ENCODE results near the gene POU6F2.
"Not testable (repeated sequence)": the region's sequence is repeated elsewhere in the genome, so short reads cannot be mapped to it uniquely, and the experiment has no call there.

Gene POU6F2

GRCh38 chr7:39133088-39133487, 155.4 kb downstream of the POU6F2 start:
- no peak for DNase-seq

GRCh38 chr7:39137480-39137879, 159.8 kb downstream of the POU6F2 start:
- no peak for DNase-seq

DNA sequence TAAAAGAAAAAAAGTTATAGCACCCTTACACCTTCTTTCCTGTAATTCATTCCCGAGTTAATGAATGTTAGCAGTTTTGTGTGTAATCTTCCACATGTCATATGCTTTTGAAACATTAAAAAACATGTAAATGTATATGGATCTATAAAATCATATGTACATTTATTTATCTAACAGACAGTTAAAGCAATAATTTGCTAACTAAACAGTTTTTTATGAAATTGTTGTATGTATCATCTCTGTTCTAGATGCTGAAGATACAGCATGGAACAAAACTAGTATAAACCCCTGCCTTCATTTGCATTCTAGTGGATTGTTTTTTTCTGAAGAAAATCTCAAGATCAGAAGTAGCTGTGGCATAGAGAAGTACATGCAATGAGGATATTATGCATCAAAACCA, 165.0 kb downstream of the POU6F2 start:
- no peak for DNase-seq

DNA sequence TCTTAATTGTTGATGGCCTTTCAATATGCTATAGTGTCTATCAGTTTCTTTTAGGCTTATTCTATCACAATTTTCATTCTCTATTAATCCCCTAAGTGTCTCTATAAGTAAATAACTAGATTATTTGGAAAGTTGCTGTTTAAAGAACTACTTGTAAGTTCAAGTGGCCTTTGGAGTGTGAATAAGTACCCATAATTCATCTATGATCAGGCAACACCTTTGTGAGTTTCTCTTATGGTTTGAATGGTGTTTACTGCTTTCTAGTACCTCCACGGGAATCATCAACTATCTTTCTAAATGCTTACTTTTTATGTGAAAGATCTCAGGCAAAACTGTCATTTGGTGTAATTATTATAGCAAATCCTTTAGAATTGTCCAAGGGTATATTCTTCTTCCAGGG, 166.7 kb downstream of the POU6F2 start:
- DNase-seq, result no peak

GRCh38 chr7:39145283-39145682, 167.6 kb downstream of the POU6F2 start:
- no peak for DNase-seq

DNA sequence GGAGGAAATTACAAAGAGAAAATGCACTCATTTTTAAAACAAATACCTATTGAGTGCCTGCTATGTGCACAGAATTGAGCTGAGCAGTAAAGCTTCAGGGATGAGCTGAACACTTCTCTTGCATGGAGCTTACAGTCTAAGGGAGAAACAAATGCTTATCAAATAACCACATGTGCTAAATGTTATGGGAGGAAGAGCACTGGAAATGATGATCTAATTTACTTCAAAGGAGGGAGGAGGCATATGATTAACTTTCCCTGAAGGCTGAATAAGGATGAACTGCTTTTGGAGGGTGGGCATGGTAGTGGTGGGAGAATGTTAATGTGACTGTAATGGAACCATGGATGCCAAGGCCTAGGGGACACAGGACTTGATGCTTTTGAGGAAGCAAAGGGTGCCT, 168.2 kb downstream of the POU6F2 start:
- DNase-seq, result no peak

DNA sequence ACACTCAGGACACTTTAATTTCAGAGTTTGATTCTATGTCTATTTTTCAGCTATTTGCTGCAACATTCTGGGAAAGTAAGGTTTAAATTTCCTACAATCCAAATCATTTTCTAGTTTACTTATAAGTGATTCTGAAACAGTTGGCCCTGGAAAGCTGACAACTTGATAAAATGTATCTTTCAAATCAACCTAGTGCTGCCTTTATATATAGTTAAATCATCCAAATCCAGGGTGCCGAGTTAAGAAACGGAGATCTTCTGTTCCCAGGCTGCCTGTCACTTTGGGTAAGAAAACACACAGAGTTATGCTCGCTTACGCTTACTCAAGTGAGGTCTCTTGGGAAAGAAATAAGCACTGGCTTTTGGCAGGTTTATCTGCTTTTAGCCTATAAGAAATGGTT, 175.0 kb downstream of the POU6F2 start:
- no peak for DNase-seq

GRCh38 chr7:39153113-39153512, 175.4 kb downstream of the POU6F2 start:
- no peak for DNase-seq

DNA sequence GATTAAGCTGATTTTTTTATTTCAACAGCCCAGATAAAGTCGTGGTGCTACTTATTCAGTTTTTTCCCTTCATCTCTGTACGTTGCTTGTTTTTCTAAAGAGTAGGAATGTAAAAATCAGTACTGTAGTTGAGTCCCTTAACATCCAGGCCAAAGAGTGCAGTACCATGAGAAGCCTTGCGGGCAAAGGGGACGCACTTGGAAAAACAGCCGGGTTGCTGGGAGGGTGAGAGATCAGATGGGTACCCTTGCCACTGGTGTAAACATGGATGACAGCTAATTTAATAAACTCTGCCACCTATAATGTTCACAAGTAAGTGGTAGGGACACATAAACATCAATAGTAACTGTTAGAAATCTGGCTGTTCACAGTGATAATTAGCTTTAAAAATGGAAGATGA, 175.9 kb downstream of the POU6F2 start:
- no peak for DNase-seq

GRCh38 chr7:39154815-39155214, 177.1 kb downstream of the POU6F2 start:
- no peak for DNase-seq

DNA sequence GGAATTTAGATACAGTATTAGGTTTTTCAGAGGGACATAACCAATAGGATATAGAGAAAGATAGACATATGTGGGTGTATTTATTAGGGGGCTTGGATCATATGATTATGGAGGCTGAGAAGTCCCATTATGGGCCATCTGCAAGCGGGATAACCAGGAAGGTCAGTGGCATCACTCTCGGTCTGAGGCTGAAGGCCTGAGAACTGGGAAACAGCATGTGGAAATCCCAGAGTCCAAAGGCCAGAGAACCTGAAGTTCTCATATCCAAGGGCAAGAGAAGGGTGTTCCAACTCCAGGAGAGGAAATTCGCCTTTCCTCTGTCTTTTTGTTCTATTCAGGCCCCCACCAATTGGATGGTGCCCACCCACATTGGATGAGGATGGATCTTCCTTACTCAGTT, 180.7 kb downstream of the POU6F2 start:
- no peak for DNase-seq

DNA sequence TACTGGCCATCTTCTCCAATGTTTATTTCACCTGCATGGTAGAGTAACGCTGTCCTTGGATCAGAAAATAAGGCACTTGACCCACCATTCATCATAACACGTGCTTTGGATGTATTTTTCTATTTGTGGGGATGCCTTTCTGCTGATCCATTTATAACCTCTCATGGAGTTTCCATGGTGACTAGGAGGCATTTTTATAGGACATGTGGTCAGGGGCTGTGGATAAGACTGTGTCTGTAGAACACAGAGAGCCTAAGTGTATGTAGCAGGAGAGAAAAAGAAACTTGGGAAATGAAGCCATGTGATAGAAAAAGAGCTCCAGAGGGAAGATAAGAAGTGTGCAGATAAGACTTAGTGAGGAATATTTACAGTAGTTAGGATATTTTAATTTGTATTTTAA, 184.2 kb downstream of the POU6F2 start:
- no peak for DNase-seq

DNA sequence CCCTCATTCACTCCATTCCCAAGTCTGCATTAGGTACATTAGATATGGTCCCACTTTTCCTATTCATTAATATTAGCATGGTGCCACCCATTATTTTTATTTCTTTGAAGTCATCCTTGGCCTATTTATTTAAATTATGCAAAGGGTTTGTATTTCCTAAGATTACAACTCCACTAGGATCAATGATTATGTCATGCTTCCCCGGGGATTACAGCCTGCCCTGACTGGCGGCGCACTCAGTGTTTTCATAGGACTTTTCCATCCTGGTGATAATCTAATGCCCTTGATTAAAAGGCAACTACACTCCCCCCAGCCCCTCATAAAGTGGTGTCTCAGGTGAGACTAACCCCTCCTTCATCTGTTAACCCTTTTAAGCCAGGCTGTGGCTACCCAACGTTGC, 187.2 kb downstream of the POU6F2 start:
- no peak for DNase-seq

GRCh38 chr7:39168403-39169098, 190.8 kb downstream of the POU6F2 start:
- DNase-seq, result no peak

- DNase-seq, result no peak
These were observed 194.4 kb downstream of the POU6F2 start for GRCh38 chr7:39172137-39172536.

- DNase-seq, result no peak
These were observed 203.7 kb downstream of the POU6F2 start for GRCh38 chr7:39181398-39181797.

DNA sequence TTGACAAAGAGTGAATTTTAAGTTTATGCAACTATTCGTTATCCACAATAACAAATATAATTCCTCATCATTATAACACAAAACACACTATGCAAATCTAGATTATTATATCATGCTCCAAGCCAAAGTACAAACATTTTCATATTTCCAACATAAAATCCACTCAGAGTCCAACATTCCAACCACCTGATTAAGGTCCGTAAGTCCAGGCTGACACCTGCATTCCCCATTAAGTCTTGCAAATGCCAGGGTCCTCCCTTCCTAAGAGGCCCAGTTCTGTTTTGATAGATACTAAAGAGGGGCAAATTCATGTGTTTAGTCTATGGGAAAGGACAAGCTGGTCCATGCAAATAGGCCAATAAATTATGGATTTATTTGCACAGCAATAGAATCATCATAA, 206.1 kb downstream of the POU6F2 start:
- no peak for DNase-seq

DNA sequence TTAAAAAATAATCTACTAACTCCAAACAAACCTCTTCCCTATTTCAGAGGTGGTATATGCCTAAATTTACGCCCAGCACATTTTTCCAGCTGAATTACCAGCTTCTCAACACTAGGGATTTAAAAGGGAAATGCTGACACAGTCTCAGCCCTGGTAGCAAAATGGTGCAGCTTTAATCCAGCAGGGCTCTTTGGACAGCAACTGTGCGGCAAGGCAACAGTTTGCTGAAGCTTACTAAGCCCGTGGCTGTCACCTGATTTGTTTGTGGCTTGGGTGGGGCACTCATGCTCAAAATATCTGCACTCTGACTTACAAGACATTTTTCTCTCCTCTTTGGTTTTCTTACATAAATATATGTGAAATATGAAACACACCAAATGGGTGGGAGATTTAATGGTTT, 206.7 kb downstream of the POU6F2 start:
- DNase-seq, result no peak

- no peak for DNase-seq
These were observed 208.4 kb downstream of the POU6F2 start for GRCh38 chr7:39186131-39186530.

GRCh38 chr7:39186671-39187070, 209.0 kb downstream of the POU6F2 start:
- no peak for DNase-seq

DNA sequence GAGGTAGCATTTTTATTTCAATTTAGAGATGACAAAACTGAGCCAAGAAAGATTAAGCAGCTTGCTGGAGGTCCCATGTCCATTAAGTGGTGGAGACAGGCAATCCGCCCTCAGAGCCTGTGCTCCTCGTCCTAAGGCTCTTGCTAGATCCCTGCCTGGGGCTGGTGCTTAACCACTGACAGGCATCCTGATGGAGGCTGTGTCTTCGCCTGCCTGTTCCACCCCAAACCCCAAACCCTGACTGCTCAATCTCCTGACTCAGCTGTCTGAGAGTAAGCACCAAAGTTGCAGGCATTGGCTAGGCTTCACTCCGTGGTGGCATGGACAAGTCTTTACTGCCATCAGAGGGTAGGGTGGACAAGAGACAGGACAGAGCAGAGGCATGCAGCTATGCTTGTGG, 209.4 kb downstream of the POU6F2 start:
- DNase-seq, result no peak

- DNase-seq, result no peak
These were observed 214.8 kb downstream of the POU6F2 start for GRCh38 chr7:39192476-39192875.

- not testable (repeated sequence) for DNase-seq
These were observed 216.7 kb downstream of the POU6F2 start for GRCh38 chr7:39194388-39194787.

- DNase-seq, result no peak
These were observed 218.3 kb downstream of the POU6F2 start for GRCh38 chr7:39195967-39196366.

DNA sequence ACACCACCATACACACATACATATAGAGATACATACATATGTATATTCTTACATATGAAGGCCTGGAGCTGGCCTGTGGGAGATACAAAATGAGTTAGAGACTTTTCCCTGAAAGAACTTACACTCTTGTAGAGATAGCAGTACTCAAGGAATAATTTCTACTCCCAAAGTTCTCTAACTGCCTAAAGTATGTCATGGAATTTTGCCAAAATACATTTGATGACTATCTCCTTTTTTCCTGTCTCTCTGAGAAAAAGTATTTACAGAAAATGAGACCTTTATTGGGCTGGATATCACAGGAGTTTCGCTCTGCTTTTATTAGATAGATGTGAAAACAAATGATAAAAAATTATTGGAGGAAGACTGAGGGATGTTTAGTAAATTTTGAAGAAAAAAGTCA, 220.1 kb downstream of the POU6F2 start:
- no peak for DNase-seq

DNA sequence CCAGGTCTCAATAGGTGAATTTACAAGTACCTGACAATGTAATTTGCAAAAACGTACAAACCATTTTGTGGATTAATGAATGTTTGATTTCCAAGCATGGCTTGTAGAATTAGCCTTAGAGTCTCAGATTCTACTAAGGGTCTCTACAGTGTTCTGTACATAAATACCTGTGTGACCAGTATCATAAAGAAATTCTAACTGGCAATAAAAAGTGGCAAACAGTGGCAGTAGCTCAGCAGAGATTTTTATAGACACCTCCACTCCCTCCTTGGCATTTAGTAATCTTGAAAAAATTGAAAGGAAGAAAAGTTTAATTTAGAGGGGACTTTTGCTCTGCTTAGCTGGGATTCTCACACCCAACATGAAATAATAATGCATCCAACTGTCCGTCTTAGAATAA, 220.8 kb downstream of the POU6F2 start:
- DNase-seq, result no peak

Data from activated effector memory CD4-positive, alpha-beta T cell treated with anti-CD3 and anti-CD28 coated beads, Interleukin-2, amount 50 U/mL, for 16 hours (primary cell).